HEK293T (cell line): Measurements from ENCODE around the gene RASL11A.

ENCODE experiments used
- BHLHE40 ChIP-seq: fragments of 450-650 bp; IDR thresholded peaks from 2 replicates; pipeline ENCODE4 v1.6.1; 2016; ENCODE audit warnings: mild to moderate bottlenecking, moderate library complexity, borderline replicate concordance
- ELF4 ChIP-seq: fragments of 450-650 bp; IDR thresholded peaks from 2 replicates; pipeline ENCODE4 v1.6.1; 2017; ENCODE audit warnings: antibody characterized with exemption
- FOXA1 ChIP-seq: fragments of 450-650 bp; IDR thresholded peaks from 2 replicates; pipeline ENCODE4 v1.6.1; 2016; ENCODE audit warnings: mild to moderate bottlenecking
- FOXK2 ChIP-seq: fragments of 450-650 bp; IDR thresholded peaks from 2 replicates; pipeline ENCODE4 v1.6.1; 2016; ENCODE audit warnings: mild to moderate bottlenecking
- FOXM1 ChIP-seq: fragments of 450-650 bp; IDR thresholded peaks from 2 replicates; pipeline ENCODE4 v1.6.1; 2017; ENCODE audit warnings: mild to moderate bottlenecking, borderline replicate concordance
- L3MBTL2 ChIP-seq: fragments of 450-650 bp; conservative IDR thresholded peaks from 2 replicates; pipeline ENCODE4 v1.6.1; 2016; ENCODE audit warnings: mild to moderate bottlenecking
- LEF1 ChIP-seq: fragments of 450-650 bp; IDR thresholded peaks from 2 replicates; pipeline ENCODE4 v1.6.1; 2017; ENCODE audit warnings: mild to moderate bottlenecking, borderline replicate concordance
- NFRKB ChIP-seq: fragments of 450-650 bp; IDR thresholded peaks from 2 replicates; pipeline ENCODE4 v1.6.1; 2016; ENCODE audit warnings: mild to moderate bottlenecking, moderate library complexity
- PKNOX1 ChIP-seq: fragments of 450-650 bp; IDR thresholded peaks from 2 replicates; pipeline ENCODE4 v1.6.1; 2016
- SP1 ChIP-seq: fragments of 450-650 bp; IDR thresholded peaks from 2 replicates; pipeline ENCODE4 v1.6.1; 2017
- SUZ12 ChIP-seq: fragments of 450-650 bp; IDR thresholded peaks from 2 replicates; pipeline ENCODE4 v1.6.1; 2016; ENCODE audit warnings: mild to moderate bottlenecking

- TF ChIP-seq SP1 (no peak), PKNOX1 (no peak), NFRKB (no peak), SUZ12 (no peak), L3MBTL2 (no peak), LEF1 (no peak), FOXA1 (no peak), BHLHE40 (no peak), FOXK2 (no peak), FOXM1 (no peak), ELF4 (no peak)
Observed at GRCh38 chr13:27261396-27261795, 9.2 kb upstream of the RASL11A start.
